CD4-positive, alpha-beta memory T cell (primary cell): Measurements from ENCODE around the gene TRIM47. TPM values are rescaled to one million over a fixed set of nuclear protein-coding genes. Genes with fewer than 3 reads are reported as not detected.

Experiments
- CTCF ChIA-PET: fragments of 350-600 bp; sonication (Branson Sonifier 250); formaldehyde crosslinking; loops from one replicate; lab custom pipeline; 2021; ENCODE audit warnings: inconsistent platforms; ENCODE audit not compliant: partially characterized antibody; lab: Charles Lee
- POLR2A ChIA-PET: fragments of 350-600 bp; sonication (Branson Sonifier 250); formaldehyde crosslinking; loops from one replicate; lab custom pipeline; 2021; ENCODE audit not compliant: partially characterized antibody; lab: Charles Lee
- DNase-seq, 5 donors: peaks; one replicate each; pipeline versions ENCODE4 v3.0.0 to v3.0.0-alpha.2; 2020 to 2022; ENCODE audit warnings: mixed read lengths in 1 of 5
- H3K27ac ChIP-seq: one replicate; pipeline ENCODE4 v1.7.0; 2013; ENCODE audit warnings: low read depth, low read length
- H3K27me3 ChIP-seq: 2 replicates; pipeline ENCODE4 v1.7.0; 2013; ENCODE audit warnings: mild to moderate bottlenecking, low read length, moderate library complexity; ENCODE audit not compliant: insufficient read depth
- H3K36me3 ChIP-seq: 2 replicates; pipeline ENCODE4 v1.7.0; 2013; ENCODE audit warnings: mild to moderate bottlenecking, low read length, moderate library complexity; ENCODE audit not compliant: insufficient read depth
- H3K4me1 ChIP-seq: 2 replicates; pipeline ENCODE4 v1.7.0; 2013; ENCODE audit warnings: mild to moderate bottlenecking, low read length, moderate library complexity; ENCODE audit not compliant: insufficient read depth
- H3K4me3 ChIP-seq, 2 donors: one replicate each; pipeline ENCODE4 v1.7.0; 2013; ENCODE audit warnings: low read length in 2 of 2, mild to moderate bottlenecking in 1 of 2
- H3K9me3 ChIP-seq, 2 donors: one replicate each; pipeline ENCODE4 v1.7.0; 2013; ENCODE audit warnings: low read length in 2 of 2, control low read depth in 1 of 2; ENCODE audit not compliant: control insufficient read depth in 1 of 2
- H3K27ac Mint-ChIP-seq, 7 donors: one replicate each; pipeline ENCODE4 v1.8.0; 2020 to 2021; ENCODE audit warnings: mixed read lengths in 7 of 7, mild to moderate bottlenecking in 6 of 7, inconsistent platforms in 3 of 7, moderate library complexity in 3 of 7
- H3K27me3 Mint-ChIP-seq, 2 donors: one replicate each; pipeline ENCODE4 v1.8.0; 2020 to 2021; ENCODE audit warnings: mixed read lengths in 2 of 2
- H3K36me3 Mint-ChIP-seq, 2 donors: one replicate each; pipeline ENCODE4 v1.8.0; 2020 to 2021; ENCODE audit warnings: mixed read lengths in 2 of 2, inconsistent platforms in 1 of 2, mild to moderate bottlenecking in 1 of 2
- H3K4me1 Mint-ChIP-seq, 4 donors: one replicate each; pipeline ENCODE4 v1.8.0; 2020 to 2021; ENCODE audit warnings: mixed read lengths in 4 of 4, mild to moderate bottlenecking in 1 of 4
- H3K4me3 Mint-ChIP-seq, 8 donors: one replicate each; pipeline ENCODE4 v1.8.0; 2020 to 2021; ENCODE audit warnings: mixed read lengths in 8 of 8, mild to moderate bottlenecking in 7 of 8, moderate library complexity in 6 of 8, inconsistent platforms in 3 of 8
- H3K9me3 Mint-ChIP-seq, 8 donors: one replicate each; pipeline ENCODE4 v1.8.0; 2020 to 2021; ENCODE audit warnings: mixed read lengths in 8 of 8, mild to moderate bottlenecking in 5 of 8, inconsistent platforms in 3 of 8, moderate library complexity in 1 of 8
- intact Hi-C: fragments of 100-400 bp; cut with micrococcal nuclease; formaldehyde crosslinking; loops from one replicate; pipeline ENCODE4 v1.15.1; 2023
- polyA plus RNA-seq, 2 donors: library from polyadenylated mRNA; unstranded; fragments of 300-500 nt; fragmentation: Illumina TruSeq; gene quantifications; one replicate each; pipeline ENCODE4 v1.2.3, GENCODE V29; 2021
- total RNA-seq, 2 experiments: library from RNA; stranded (reverse); gene quantifications; one replicate each; pipeline ENCODE4 v1.2.3, GENCODE V29; 2021

TRIM47 gene
- total and polyA plus RNA-seq, 4 experiments from 2014 or later = 11.2 to 26.8 (median 20.0) TPM

- Mint-ChIP-seq H3K27ac (peak overlapping the region in 1 of 7 donors; percentile 24), H3K27me3 (no peaks in the 10 kb centered on the region), H3K4me3 (no peak overlapping the region), H3K4me1 (peaks cover 0 to 7% (median under 1%) of the 10 kb centered on the region in 4 donors), H3K36me3 (peaks cover 0 to 5% of the 10 kb centered on the region in 2 donors), H3K9me3 (no peaks in the 10 kb centered on the region)
- DNase-seq = no peak
- CTCF ChIA-PET = interaction anchor here (0.6 kb wide), 1 partner anchor 10 kb away, joined by 3 read pairs; no protein-coding TSS in a partner anchor
- Histone ChIP-seq H3K36me3 (no peaks in the 10 kb centered on the region), H3K4me3 (no peak overlapping the region), H3K4me1 (no peaks in the 10 kb centered on the region), H3K27me3 (no peaks in the 10 kb centered on the region), H3K27ac (no peak overlapping the region), H3K9me3 (no peaks in the 10 kb centered on the region)
- POLR2A ChIA-PET = no interaction called here
- intact Hi-C loops = no loop called here
Observed at GRCh38 chr17:75922173-75922961, 44.0 kb upstream of the TRIM47 start.

GRCh38 chr17:75921596-75921995 lies 43.2 kb upstream of the TRIM47 start:
- H3K27me3 Mint-ChIP-seq = no peaks in the 10 kb centered on the region
- CTCF ChIA-PET = interaction anchor here (0.6 kb wide), 1 partner anchor 11 kb away, joined by 3 read pairs; no protein-coding TSS in a partner anchor
- no peaks in the 10 kb centered on the region for H3K9me3 ChIP-seq
- H3K4me3 Mint-ChIP-seq = no peak overlapping the region
- POLR2A ChIA-PET = no interaction called here
- H3K27ac Mint-ChIP-seq = no peak overlapping the region
- no peaks in the 10 kb centered on the region for H3K36me3 ChIP-seq
- H3K4me3 ChIP-seq = no peak overlapping the region
- DNase-seq = no peak
- H3K9me3 Mint-ChIP-seq = no peaks in the 10 kb centered on the region
- no peaks in the 10 kb centered on the region for H3K27me3 ChIP-seq
- no peak overlapping the region for H3K27ac ChIP-seq
- peaks cover 0 to 11% (median 4%) of the 10 kb centered on the region in 4 donors for H3K4me1 Mint-ChIP-seq
- H3K36me3 Mint-ChIP-seq = peaks cover 4 to 9% of the 10 kb centered on the region in 2 donors
- H3K4me1 ChIP-seq = no peaks in the 10 kb centered on the region
- intact Hi-C loops = no loop called here

- no peak overlapping the region for H3K27ac Mint-ChIP-seq
- H3K4me1 Mint-ChIP-seq = peaks cover 0 to 11% (median 4%) of the 10 kb centered on the region in 4 donors
- Histone ChIP-seq H3K27ac (no peak overlapping the region), H3K27me3 (no peaks in the 10 kb centered on the region), H3K4me1 (no peaks in the 10 kb centered on the region), H3K9me3 (no peaks in the 10 kb centered on the region), H3K36me3 (no peaks in the 10 kb centered on the region), H3K4me3 (no peak overlapping the region)
- H3K4me3 Mint-ChIP-seq = no peak overlapping the region
- ChIA-PET POLR2A (interaction anchor here (1.1 kb wide), 1 partner anchor 21 kb away, joined by 3 read pairs; the partner anchor contains the start of gene FBF1), CTCF (no interaction called here)
- H3K36me3 Mint-ChIP-seq = peaks cover 4 to 9% of the 10 kb centered on the region in 2 donors
- DNase-seq = no peak
- H3K27me3 Mint-ChIP-seq = no peaks in the 10 kb centered on the region
- no peaks in the 10 kb centered on the region for H3K9me3 Mint-ChIP-seq
- intact Hi-C loops = no loop called here
Observed at GRCh38 chr17:75920045-75920560, 41.7 kb upstream of the TRIM47 start.

DNA sequence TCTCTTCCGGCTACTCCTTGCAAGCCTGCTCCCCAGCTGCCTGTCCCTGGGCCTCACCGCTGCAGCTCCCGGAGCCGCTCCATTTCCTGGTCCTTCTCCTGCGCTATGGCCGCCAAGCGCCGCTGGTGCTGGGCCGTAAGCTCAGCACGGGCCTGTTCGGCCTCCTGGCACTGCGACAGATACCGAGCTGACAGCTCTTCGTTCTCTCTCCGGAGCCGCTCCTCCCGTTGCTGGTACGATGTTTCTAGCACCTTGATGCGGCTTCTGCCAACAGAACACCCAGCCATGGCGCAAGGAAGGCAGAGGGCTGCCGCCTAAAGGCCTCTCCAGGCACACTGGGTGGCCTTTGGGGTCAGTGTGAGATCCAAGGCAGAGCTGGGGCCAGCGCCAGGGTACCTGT lies 41.2 kb upstream of the TRIM47 start:
- DNase-seq = no peak
- Histone ChIP-seq H3K27ac (no peak overlapping the region), H3K4me3 (no peak overlapping the region), H3K36me3 (no peaks in the 10 kb centered on the region), H3K4me1 (no peaks in the 10 kb centered on the region), H3K27me3 (no peaks in the 10 kb centered on the region), H3K9me3 (no peaks in the 10 kb centered on the region)
- peaks cover 0 to 11% (median 4%) of the 10 kb centered on the region in 4 donors for H3K4me1 Mint-ChIP-seq
- POLR2A ChIA-PET = interaction anchor here (1.1 kb wide), 1 partner anchor 21 kb away, joined by 3 read pairs; the partner anchor contains the start of gene FBF1
- H3K9me3 Mint-ChIP-seq = no peaks in the 10 kb centered on the region
- no peak overlapping the region for H3K4me3 Mint-ChIP-seq
- H3K27ac Mint-ChIP-seq = peak overlapping the region in 1 of 7 donors; percentile 61
- H3K27me3 Mint-ChIP-seq = no peaks in the 10 kb centered on the region
- intact Hi-C loops = no loop called here
- peaks cover 4 to 10% of the 10 kb centered on the region in 2 donors for H3K36me3 Mint-ChIP-seq
- CTCF ChIA-PET = no interaction called here

GRCh38 chr17:75917917-75918445 lies 39.6 kb upstream of the TRIM47 start:
- Mint-ChIP-seq H3K27ac (peak overlapping the region in 1 of 7 donors; percentile 55), H3K36me3 (peaks cover 4 to 10% of the 10 kb centered on the region in 2 donors), H3K9me3 (no peaks in the 10 kb centered on the region), H3K4me3 (no peak overlapping the region), H3K4me1 (peaks cover 0 to 11% (median 4%) of the 10 kb centered on the region in 4 donors), H3K27me3 (no peaks in the 10 kb centered on the region)
- intact Hi-C loops = no loop called here
- Histone ChIP-seq H3K27ac (no peak overlapping the region), H3K4me1 (no peaks in the 10 kb centered on the region), H3K9me3 (no peaks in the 10 kb centered on the region), H3K36me3 (no peaks in the 10 kb centered on the region), H3K27me3 (no peaks in the 10 kb centered on the region), H3K4me3 (no peak overlapping the region)
- ChIA-PET CTCF (interaction anchor here (1.2 to 1.4 kb wide), 2 partner anchors 12 to 87 kb away, joined by 3 to 4 read pairs; no protein-coding TSS in a partner anchor), POLR2A (no interaction called here)
- DNase-seq = no peak

GRCh38 chr17:75917141-75917916 lies 38.9 kb upstream of the TRIM47 start:
- peak overlapping the region in 4 of 8 donors; percentile 11 to 69 (median 33) for H3K4me3 Mint-ChIP-seq
- DNase-seq = no peak
- no peaks in the 10 kb centered on the region for H3K4me1 ChIP-seq
- H3K27ac ChIP-seq = no peak overlapping the region
- H3K36me3 ChIP-seq = no peaks in the 10 kb centered on the region
- no peaks in the 10 kb centered on the region for H3K9me3 ChIP-seq
- peak overlapping the region in 4 of 7 donors; percentile 30 to 83 (median 62) for H3K27ac Mint-ChIP-seq
- ChIA-PET POLR2A (no interaction called here), CTCF (interaction anchor here (1.0 to 1.4 kb wide), 3 partner anchors 11 to 164 kb away, joined by 3 to 4 read pairs (median 3); no protein-coding TSS in a partner anchor)
- H3K4me1 Mint-ChIP-seq = peaks cover 0 to 11% (median 4%) of the 10 kb centered on the region in 4 donors
- no peaks in the 10 kb centered on the region for H3K27me3 ChIP-seq
- no peaks in the 10 kb centered on the region for H3K27me3 Mint-ChIP-seq
- intact Hi-C loops = no loop called here
- no peak overlapping the region for H3K4me3 ChIP-seq
- H3K9me3 Mint-ChIP-seq = no peaks in the 10 kb centered on the region
- H3K36me3 Mint-ChIP-seq = peaks cover 4 to 8% of the 10 kb centered on the region in 2 donors
